GM23338 (cell line): Measurements from ENCODE around the gene ATAD3B.

Experiments
- CTCF ChIP-seq, 2 experiments: fragments of 200-600 bp in 1 of 2; sonication (generic) in 1 of 2; conservative IDR thresholded peaks; 2 replicates each; pipeline versions ENCODE4 v1.5.1 to v1.6.1; 2016 to 2017; ENCODE audit warnings: antibody characterized with exemption in 2 of 2, low read depth in 2 of 2, mild to moderate bottlenecking in 2 of 2, moderate library complexity in 1 of 2
- EZH2 ChIP-seq: fragments of 200-600 bp; sonication (generic); IDR thresholded peaks from one replicate; pipeline ENCODE4 v1.8.0; 2017; ENCODE audit warnings: antibody characterized with exemption, mild to moderate bottlenecking, low read depth; ENCODE audit not compliant: unreplicated experiment
- JUNB ChIP-seq: IDR thresholded peaks from one replicate; pipeline ENCODE4 v1.6.1; 2016; ENCODE audit warnings: antibody characterized with exemption; ENCODE audit not compliant: unreplicated experiment

- no peak for TF ChIP-seq JUNB
- TF ChIP-seq CTCF (conservative IDR thresholded peaks at IDR 0.05; ENCODE audit: low read depth in 2 of 2), result no peak
- TF ChIP-seq EZH2, result no peak
Measured at GRCh38 chr1:1463312-1463711, 8.3 kb upstream of the ATAD3B start.
